K562 (cell line): ENCODE measurements around the gene MAZ. TPM values are rescaled to one million over a fixed set of nuclear protein-coding genes. Genes with fewer than 3 reads are reported as not detected.

Experiments
- ATAC-seq: fragments of 200-7000 bp; cut with Tn5 transposase; 3 replicates; pipeline ENCODE4 v1.9.1; 2020; ENCODE audit warnings: moderate library complexity
- BruUV-seq: library from RNA; stranded (reverse); fragments of 400-500 nt; replicated peaks from 2 replicates; lab custom pipeline; 2021; lab: Mats Ljungman, UMichigan
- CTCF ChIA-PET: fragments of 300-600 bp; formaldehyde crosslinking; extraction: SDS; loops from one replicate; lab custom pipeline; 2021; ENCODE audit warnings: low intra/inter-chr PET ratio; lab: Yijun Ruan, JAX
- POLR2A ChIA-PET: fragments of 300-600, 350-650 bp; sonication (Branson Sonifier 250); formaldehyde crosslinking; extraction: SDS; loops from one replicate; lab custom pipeline; 2021; ENCODE audit warnings: antibody characterized with exemption, inconsistent platforms; lab: Yijun Ruan, JAX
- DNase-seq, 4 experiments: peaks; one replicate each; pipeline versions ENCODE4 v3.0.0 to v3.0.0-alpha.2; 2011 to 2018; ENCODE audit warnings: low spot score in 3 of 4, mixed read lengths in 3 of 4; ENCODE audit errors: extremely low read depth in 1 of 4
- FAIRE-seq: peaks from 2 replicates; lab custom pipeline; 2011; peaks lifted over from hg19 to GRCh38; lab: Jason Lieb, UNC
- H2AFZ ChIP-seq: 2 replicates; pipeline ENCODE4 v1.6.0; 2011; ENCODE audit warnings: low read depth, low read length, control low read depth, inconsistent platforms
- H3K27ac ChIP-seq: fragments of 200-600 bp; 3 replicates; pipeline ENCODE4 v1.8.0; 2011; ENCODE audit warnings: low read depth, mild to moderate bottlenecking, control low read depth, inconsistent platforms, low read length, moderate library complexity, mixed read lengths; ENCODE audit errors: extremely low read depth
- H3K27me3 ChIP-seq, 2 experiments: fragments of 300-600 bp in 1 of 2; 2 replicates in 1 of 2; 3 replicates in 1 of 2; pipeline versions ENCODE4 v1.6.0 to v1.8.0; 2011; ENCODE audit warnings: inconsistent platforms in 2 of 2, low read length in 2 of 2, mild to moderate bottlenecking in 1 of 2, mixed read lengths in 1 of 2, moderate library complexity in 1 of 2; ENCODE audit not compliant: control insufficient read depth in 2 of 2, insufficient read depth in 2 of 2
- H3K36me3 ChIP-seq: fragments of 300-600 bp; 3 replicates; pipeline ENCODE4 v1.8.0; 2011; ENCODE audit warnings: mild to moderate bottlenecking, low read length, inconsistent platforms; ENCODE audit not compliant: control insufficient read depth, insufficient read depth
- H3K4me1 ChIP-seq, 2 experiments: fragments of 200-600 bp in 1 of 2; replicated peaks in 1 of 2; 2 replicates in 1 of 2; 3 replicates in 1 of 2; pipeline versions ENCODE4 v1.5.1 to v1.8.0; 2011; ENCODE audit warnings: inconsistent platforms in 2 of 2, low read length in 2 of 2, mild to moderate bottlenecking in 1 of 2, mixed read lengths in 1 of 2, moderate library complexity in 1 of 2; ENCODE audit not compliant: control insufficient read depth in 2 of 2, insufficient read depth in 2 of 2
- H3K4me2 ChIP-seq: 2 replicates; pipeline ENCODE4 v1.6.1; 2011; ENCODE audit warnings: low read length, control low read depth, inconsistent platforms, mixed read lengths; ENCODE audit not compliant: insufficient read depth
- H3K4me3 ChIP-seq: fragments of 200-600 bp; sonication (generic), shearing (Covaris generic); 2 replicates; pipeline ENCODE4 v1.5.1; 2016; ENCODE audit warnings: control low read depth, inconsistent platforms
- H3K79me2 ChIP-seq: fragments of 200-600 bp; 3 replicates; pipeline ENCODE4 v1.8.0; 2011; ENCODE audit warnings: low read length, inconsistent platforms; ENCODE audit not compliant: control insufficient read depth, insufficient read depth
- H3K9ac ChIP-seq, 2 experiments: 2 replicates each; pipeline versions ENCODE4 v1.6.0 to v1.6.1; 2011; ENCODE audit warnings: low read depth in 2 of 2, low read length in 2 of 2, control low read depth in 1 of 2, inconsistent platforms in 1 of 2, mild to moderate bottlenecking in 1 of 2, mixed read lengths in 1 of 2; ENCODE audit not compliant: insufficient read depth in 1 of 2
- H3K9me1 ChIP-seq: one replicate; pipeline ENCODE4 v1.6.0; 2011; ENCODE audit warnings: inconsistent platforms, mild to moderate bottlenecking, low read length, moderate library complexity; ENCODE audit not compliant: control insufficient read depth, insufficient read depth
- H3K9me3 ChIP-seq: replicated peaks from 2 replicates; pipeline ENCODE4 v1.5.1; 2011; ENCODE audit warnings: low read depth, low read length, inconsistent platforms; ENCODE audit not compliant: control insufficient read depth, insufficient read depth
- H4K20me1 ChIP-seq: replicated peaks from 2 replicates; pipeline ENCODE4 v1.6.1; 2011; ENCODE audit warnings: low read length, inconsistent platforms, mixed read lengths; ENCODE audit not compliant: control insufficient read depth, insufficient read depth
- BRCA1 ChIP-seq, 2 experiments: fragments of 450-650 bp in 1 of 2; sonication (generic) in 1 of 2; formaldehyde crosslinking in 1 of 2; IDR thresholded peaks; 2 replicates each; pipeline versions ENCODE4 v1.5.0 to v1.6.1; 2017 to 2020; ENCODE audit warnings: mild to moderate bottlenecking in 1 of 2, missing genetic modification reagents in 1 of 2
- GTF2A2 ChIP-seq: IDR thresholded peaks from 2 replicates; pipeline ENCODE4 v1.6.1; 2016; ENCODE audit warnings: mild to moderate bottlenecking, missing genetic modification characterization, missing compliant biosample characterization
- HMGN3 ChIP-seq: IDR thresholded peaks from 2 replicates; pipeline ENCODE4 v1.6.1; 2011; ENCODE audit warnings: borderline replicate concordance, low read depth, mild to moderate bottlenecking, mixed read lengths, low read length; ENCODE audit not compliant: insufficient read length; ENCODE audit errors: extremely low read depth
- MTA3 ChIP-seq: fragments of 450-650 bp; formaldehyde crosslinking; IDR thresholded peaks from 2 replicates; pipeline ENCODE4 v1.6.1; 2017; ENCODE audit warnings: mild to moderate bottlenecking, borderline replicate concordance
- TEAD4 ChIP-seq, 2 experiments: sonication (generic) in 1 of 2; formaldehyde crosslinking in 1 of 2; IDR thresholded peaks; 2 replicates each; pipeline versions ENCODE4 v1.6.1 to v1.8.0; 2012 to 2022; ENCODE audit warnings: borderline replicate concordance in 1 of 2, inconsistent platforms in 1 of 2, low read length in 1 of 2, mild to moderate bottlenecking in 1 of 2, missing genetic modification reagents in 1 of 2
- ZC3H4 ChIP-seq: sonication (generic); formaldehyde crosslinking; IDR thresholded peaks from 2 replicates; pipeline ENCODE4 v1.9.0; 2021; ENCODE audit warnings: missing genetic modification reagents, borderline replicate concordance
- WGBS: fragments of 100-300 bp; shearing (Covaris generic); methylation state at CpG from one replicate; pipeline ENCODE4 v1.1.6; 2016; ENCODE audit warnings: low coverage, mixed read lengths; ENCODE audit not compliant: insufficient coverage; ENCODE audit errors: missing lambda C conversion rate; 5-methylcytosine and 5-hydroxymethylcytosine counted together
- in situ Hi-C: fragments of 300-500 bp; cut with MboI; formaldehyde crosslinking; loops from 4 replicates; pipeline ENCODE4 v1.15.0; 2018; ENCODE audit warnings: inconsistent platforms, mixed read lengths
- intact Hi-C: fragments of 100-400 bp; cut with micrococcal nuclease; formaldehyde crosslinking; loops from 2 replicates; pipeline ENCODE4 v1.14.2; 2022
- polyA plus RNA-seq, 8 experiments: library from polyadenylated mRNA; depleted of rRNA in 4 of 8; stranded (reverse) in 5 of 8; unstranded in 3 of 8; fragments of >200 nt; fragmentation: Nextera tagmentation in 2 of 8; fragmentation: Illumina TruSeq in 1 of 8; extraction: Ambion mirVana in 2 of 8; extraction: Trizol in 1 of 8; gene quantifications; 2 replicates each; pipeline versions ENCODE4 v1.2.1 to v1.2.3, GENCODE V29; 2011 to 2014; ENCODE audit warnings: inconsistent platforms in 1 of 8, missing spikeins in 1 of 8
- total RNA-seq, 7 experiments: library from RNA; depleted of rRNA in 6 of 7; stranded (reverse); fragments of >200 nt in 6 of 7; fragmentation: Illumina TruSeq in 2 of 7; extraction: Trizol in 2 of 7; gene quantifications; 2 replicates each; pipeline versions ENCODE4 v1.2.1 to v1.2.3, GENCODE V29; 2011 to 2021; ENCODE audit warnings: low replicate concordance in 1 of 7
- TF ChIP-seq, protein P1 (sequence below), 2 experiments: fragments of 450-650 bp in 1 of 2; sonication (generic) in 1 of 2; formaldehyde crosslinking in 1 of 2; IDR thresholded peaks in 1 of 2; conservative IDR thresholded peaks in 1 of 2; 2 replicates each; pipeline versions ENCODE4 v1.6.1 to v1.8.1; 2016 to 2023; ENCODE audit warnings: mild to moderate bottlenecking in 2 of 2, moderate library complexity in 2 of 2, inconsistent platforms in 1 of 2, missing genetic modification reagents in 1 of 2
- TF ChIP-seq, protein P2 (sequence below): fragments of 450-650 bp; IDR thresholded peaks from 2 replicates; pipeline ENCODE4 v1.6.1; 2018; ENCODE audit not compliant: partially characterized antibody
- TF ChIP-seq, protein P3 (sequence below), 2 experiments: fragments of 450-650 bp; IDR thresholded peaks; 2 replicates each; pipeline ENCODE4 v1.6.1; 2016

Gene MAZ
- total and polyA plus RNA-seq, 9 of the 15 experiments (the other 6 are each of a cell fraction or from before 2014, with no cell fraction given), result 45.4 to 532 (median 250) TPM

DNA sequence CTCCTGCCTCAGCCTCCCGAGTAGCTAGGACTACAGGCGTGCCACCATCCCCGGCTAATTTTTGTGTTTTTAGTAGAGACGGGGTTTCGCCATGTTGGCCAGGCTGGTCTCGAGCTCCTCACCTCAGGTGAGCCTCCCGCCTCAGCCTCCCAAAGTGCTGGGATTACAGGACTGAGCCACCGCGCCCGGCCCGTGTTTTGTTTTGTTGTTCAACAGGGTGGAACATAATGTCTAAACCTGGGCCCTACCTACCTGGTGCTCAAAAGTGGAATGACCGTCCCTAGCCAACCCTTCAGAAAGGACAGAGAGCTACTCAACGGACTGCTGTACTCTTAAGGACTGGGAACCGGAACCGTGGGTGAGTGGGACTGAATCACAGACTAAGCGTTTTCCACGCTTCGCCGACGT is 16.6 kb upstream of the MAZ start:
- BruUV-seq, result TSS peak; percentile 99
- TF ChIP-seq, protein P1, sequence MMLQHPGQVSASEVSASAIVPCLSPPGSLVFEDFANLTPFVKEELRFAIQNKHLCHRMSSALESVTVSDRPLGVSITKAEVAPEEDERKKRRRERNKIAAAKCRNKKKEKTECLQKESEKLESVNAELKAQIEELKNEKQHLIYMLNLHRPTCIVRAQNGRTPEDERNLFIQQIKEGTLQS (IDR thresholded peaks at IDR 0.05), result no peak
- TF ChIP-seq, protein P1 (CRISPR knock-in tag; conservative IDR thresholded peaks at IDR 0.05), result no peak
- 0 out of 2 replicates have a peak, but pooled peaks have one; percentile 89 for TF ChIP-seq ZC3H4 (CRISPR knock-in tag)
- TF ChIP-seq, protein P2, sequence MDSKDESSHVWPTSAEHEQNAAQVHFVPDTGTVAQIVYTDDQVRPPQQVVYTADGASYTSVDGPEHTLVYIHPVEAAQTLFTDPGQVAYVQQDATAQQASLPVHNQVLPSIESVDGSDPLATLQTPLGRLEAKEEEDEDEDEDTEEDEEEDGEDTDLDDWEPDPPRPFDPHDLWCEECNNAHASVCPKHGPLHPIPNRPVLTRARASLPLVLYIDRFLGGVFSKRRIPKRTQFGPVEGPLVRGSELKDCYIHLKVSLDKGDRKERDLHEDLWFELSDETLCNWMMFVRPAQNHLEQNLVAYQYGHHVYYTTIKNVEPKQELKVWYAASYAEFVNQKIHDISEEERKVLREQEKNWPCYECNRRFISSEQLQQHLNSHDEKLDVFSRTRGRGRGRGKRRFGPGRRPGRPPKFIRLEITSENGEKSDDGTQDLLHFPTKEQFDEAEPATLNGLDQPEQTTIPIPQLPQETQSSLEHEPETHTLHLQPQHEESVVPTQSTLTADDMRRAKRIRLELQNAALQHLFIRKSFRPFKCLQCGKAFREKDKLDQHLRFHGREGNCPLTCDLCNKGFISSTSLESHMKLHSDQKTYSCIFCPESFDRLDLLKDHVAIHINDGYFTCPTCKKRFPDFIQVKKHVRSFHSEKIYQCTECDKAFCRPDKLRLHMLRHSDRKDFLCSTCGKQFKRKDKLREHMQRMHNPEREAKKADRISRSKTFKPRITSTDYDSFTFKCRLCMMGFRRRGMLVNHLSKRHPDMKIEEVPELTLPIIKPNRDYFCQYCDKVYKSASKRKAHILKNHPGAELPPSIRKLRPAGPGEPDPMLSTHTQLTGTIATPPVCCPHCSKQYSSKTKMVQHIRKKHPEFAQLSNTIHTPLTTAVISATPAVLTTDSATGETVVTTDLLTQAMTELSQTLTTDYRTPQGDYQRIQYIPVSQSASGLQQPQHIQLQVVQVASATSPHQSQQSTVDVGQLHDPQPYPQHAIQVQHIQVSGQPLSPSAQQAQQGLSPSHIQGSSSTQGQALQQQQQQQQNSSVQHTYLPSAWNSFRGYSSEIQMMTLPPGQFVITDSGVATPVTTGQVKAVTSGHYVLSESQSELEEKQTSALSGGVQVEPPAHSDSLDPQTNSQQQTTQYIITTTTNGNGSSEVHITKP, result peak; percentile 54
- no peak for TF ChIP-seq TEAD4 (IDR thresholded peaks at IDR 0.05; ENCODE audit: low read length)
- TF ChIP-seq TEAD4 (CRISPR knock-in tag; IDR thresholded peaks at IDR 0.05; ENCODE audit: borderline replicate concordance), result no peak
- TF ChIP-seq BRCA1 (IDR thresholded peaks at IDR 0.05), result no peak
- 0 out of 2 replicates have a peak, but pooled peaks have one; percentile 72 for TF ChIP-seq BRCA1 (CRISPR knock-in tag; IDR thresholded peaks at IDR 0.05)
- TF ChIP-seq HMGN3, result no peak
- no peak for TF ChIP-seq GTF2A2 (tag)
- no peak for TF ChIP-seq MTA3
- TF ChIP-seq, protein P3, sequence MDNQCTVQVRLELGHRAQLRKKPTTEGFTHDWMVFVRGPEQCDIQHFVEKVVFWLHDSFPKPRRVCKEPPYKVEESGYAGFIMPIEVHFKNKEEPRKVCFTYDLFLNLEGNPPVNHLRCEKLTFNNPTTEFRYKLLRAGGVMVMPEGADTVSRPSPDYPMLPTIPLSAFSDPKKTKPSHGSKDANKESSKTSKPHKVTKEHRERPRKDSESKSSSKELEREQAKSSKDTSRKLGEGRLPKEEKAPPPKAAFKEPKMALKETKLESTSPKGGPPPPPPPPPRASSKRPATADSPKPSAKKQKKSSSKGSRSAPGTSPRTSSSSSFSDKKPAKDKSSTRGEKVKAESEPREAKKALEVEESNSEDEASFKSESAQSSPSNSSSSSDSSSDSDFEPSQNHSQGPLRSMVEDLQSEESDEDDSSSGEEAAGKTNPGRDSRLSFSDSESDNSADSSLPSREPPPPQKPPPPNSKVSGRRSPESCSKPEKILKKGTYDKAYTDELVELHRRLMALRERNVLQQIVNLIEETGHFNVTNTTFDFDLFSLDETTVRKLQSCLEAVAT (IDR thresholded peaks at IDR 0.05), result 0 out of 4 replicates have a peak, but pooled peaks of 1 of the 2 experiments have one; percentile 46

More for the DNA sequence above, 16.6 kb upstream of the MAZ start:
- POLR2A ChIA-PET, result interaction anchor here (0.5 to 7.1 kb wide), 19 partner anchors 9 to 1257 kb away, joined by 3 to 114 read pairs (median 3); partner anchors contain the start of genes TAOK2 and ZG16
- no peak for FAIRE-seq
- Histone ChIP-seq H3K27me3 (no peaks in the 10 kb centered on the region), H3K9me3 (no peaks in the 10 kb centered on the region), H2AFZ (peak overlapping the region; percentile 99), H3K9ac (peak overlapping the region; percentile 95 to 100), H4K20me1 (peaks cover 5% of the 10 kb centered on the region; the same call in 1 of the 2 replicates), H3K27ac (peak overlapping the region; percentile 97), H3K4me2 (peak overlapping the region; percentile 100), H3K4me3 (peak overlapping the region; percentile 89), H3K36me3 (peaks cover 31% of the 10 kb centered on the region), H3K9me1 (no peaks in the 10 kb centered on the region), H3K79me2 (peaks cover 51% of the 10 kb centered on the region), H3K4me1 (peaks cover 16 to 23% of the 10 kb centered on the region in 2 experiments)
- 42% methylated on average over 20 of the region's 20 CpGs for WGBS
- intact Hi-C loops, result loop anchor here (1.0 to 10.0 kb wide), 2 partner anchors 16 to 85 kb away; no protein-coding TSS in a partner anchor
- no peak for DNase-seq
- ATAC-seq, result peak; percentile 13
- CTCF ChIA-PET, result interaction anchor here (1.2 kb wide), 1 partner anchor 60 kb away, joined by 3 read pairs; no protein-coding TSS in a partner anchor
- in situ Hi-C loops, result no loop called here
